Stimulated activated CD8-positive, alpha-beta memory T cell treated with anti-CD3 and anti-CD28 coated beads, Interleukin-12 subunit alpha, Interleukin-12 subunit beta, amount 100 ng/mL, for 24 hours (primary cell): Measurements from ENCODE around the gene MT1G.
A peak's percentile ranks its signal among the peaks of the same experiment; 100 is the strongest.
"Not testable (repeated sequence)": the region's sequence is repeated elsewhere in the genome, so short reads cannot be mapped to it uniquely, and the experiment has no call there.

Experiments used
- DNase-seq: peaks from one replicate; pipeline ENCODE4 v3.0.0-alpha.2; 2020; ENCODE audit errors: extremely low read depth

Gene MT1G

GRCh38 chr16:56684926-56685590 is 17.2 kb upstream of the MT1G start:
- no peak for DNase-seq

GRCh38 chr16:56684256-56684925 is 16.5 kb upstream of the MT1G start:
- no peak for DNase-seq

GRCh38 chr16:56683424-56684172 is 15.7 kb upstream of the MT1G start:
- DNase-seq: no peak

DNA sequence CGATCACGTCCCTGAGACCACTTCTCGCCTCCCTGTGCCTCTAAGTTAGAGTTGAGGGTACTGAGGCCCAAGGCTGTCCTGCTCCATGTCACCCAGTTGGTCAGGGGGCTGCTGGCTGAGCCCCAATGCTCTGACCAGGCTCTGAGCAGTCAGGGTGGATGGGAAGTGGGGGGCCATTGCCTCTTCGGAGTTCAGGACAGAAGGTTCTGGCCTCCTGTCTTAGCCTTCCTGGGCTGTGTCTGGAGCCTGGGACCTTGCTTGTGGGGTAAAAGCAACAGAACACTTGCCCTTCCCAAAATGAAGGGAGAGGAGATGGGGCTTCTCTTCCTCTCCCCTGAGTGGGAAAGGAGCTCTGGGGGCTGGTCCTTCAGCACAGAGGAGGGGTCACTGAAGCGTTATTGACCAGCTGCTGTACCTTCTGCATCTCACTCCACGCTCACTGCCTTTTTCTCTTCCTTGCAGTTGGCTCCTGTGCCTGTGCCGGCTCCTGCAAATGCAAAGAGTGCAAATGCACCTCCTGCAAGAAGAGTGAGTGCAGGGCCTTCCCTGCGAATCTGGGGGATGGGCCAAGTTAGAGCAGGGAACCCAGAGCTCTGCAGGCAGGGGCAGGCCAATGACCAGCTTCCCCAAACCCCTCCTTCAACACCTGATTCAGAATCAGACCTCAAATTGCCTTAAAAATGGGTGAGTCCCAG is 15.0 kb upstream of the MT1G start:
- no peak for DNase-seq

DNA sequence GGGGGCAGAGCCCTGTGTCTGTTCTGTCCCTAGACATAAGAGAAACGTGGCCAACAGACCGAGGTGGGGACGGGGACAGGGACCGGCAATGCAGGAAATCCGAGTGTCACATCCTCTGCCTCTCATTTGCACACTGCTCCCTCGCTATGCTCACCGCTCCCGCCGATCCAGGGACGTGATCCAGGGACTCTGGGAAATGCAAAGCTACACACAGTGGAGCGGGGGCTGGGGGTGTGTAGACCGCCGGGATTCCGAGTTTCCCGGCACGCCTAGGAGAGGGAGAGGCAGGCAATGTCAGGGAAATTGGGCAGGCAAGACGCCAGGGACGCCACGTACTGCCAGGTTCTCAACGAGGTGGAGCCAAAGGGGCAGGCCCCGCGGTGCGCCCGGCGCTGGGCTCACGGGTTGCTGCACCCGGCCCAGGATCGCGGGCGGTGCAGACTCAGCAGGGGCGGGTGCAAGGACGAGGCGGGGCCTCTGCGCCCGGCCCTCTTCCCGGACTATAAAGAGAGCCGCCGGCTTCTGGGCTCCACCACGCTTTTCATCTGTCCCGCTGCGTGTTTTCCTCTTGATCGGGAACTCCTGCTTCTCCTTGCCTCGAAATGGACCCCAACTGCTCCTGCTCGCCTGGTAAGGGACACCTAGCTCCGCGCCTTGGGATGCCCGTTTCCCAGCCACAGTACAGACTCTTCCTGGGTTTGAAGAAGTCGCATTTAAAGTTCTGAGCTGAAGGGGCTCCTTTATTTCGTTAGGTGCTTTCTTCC is 14.3 kb upstream of the MT1G start, which contains the start of gene MT1X:
TSS of gene MT1X (plus strand) at position 532 of the 764 bp plus-strand sequence. CDS start at position 603, 71 bp downstream.
- DNase-seq: peak; percentile 79

DNA sequence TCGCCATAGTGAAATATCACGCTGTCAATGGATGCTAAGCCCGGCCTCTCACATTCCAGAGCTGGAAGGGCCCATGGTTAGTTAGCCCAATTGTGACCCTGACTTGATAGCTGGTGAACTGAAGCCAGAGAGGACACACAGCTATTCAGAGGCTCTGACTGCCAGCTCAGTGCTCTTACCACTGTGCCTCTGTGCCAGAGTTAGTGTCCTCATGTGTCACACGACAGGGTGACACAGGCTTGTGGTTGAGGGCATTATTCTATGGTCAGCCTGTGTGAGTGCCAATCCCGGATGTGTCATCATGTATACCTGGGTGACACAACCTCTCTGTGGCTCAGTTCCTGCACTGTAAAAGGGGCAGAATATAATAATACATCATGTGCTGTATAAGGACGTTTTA is 12.0 kb upstream of the MT1G start:
- DNase-seq: no peak

- DNase-seq: no peak
These were observed 11.3 kb upstream of the MT1G start for GRCh38 chr16:56679078-56679730.

DNA sequence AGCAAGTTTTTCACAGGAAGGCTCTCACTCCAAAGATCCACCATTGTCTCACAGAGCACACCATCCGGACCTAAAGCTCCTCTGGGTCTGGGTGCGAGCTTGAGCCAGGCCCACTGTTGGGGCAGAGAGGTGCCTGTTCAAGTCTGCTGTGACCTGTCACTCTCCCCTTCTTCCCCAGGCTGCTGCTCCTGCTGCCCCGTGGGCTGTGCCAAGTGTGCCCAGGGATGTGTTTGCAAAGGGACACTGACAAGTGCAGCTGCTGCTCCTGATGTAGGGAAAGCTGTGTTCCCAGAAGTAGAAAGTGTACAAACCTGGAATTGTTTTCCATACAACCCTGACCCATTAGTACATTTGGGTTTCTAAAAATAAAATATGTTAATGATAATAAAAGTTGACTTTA is 9.6 kb upstream of the MT1G start:
- no peak for DNase-seq

DNA sequence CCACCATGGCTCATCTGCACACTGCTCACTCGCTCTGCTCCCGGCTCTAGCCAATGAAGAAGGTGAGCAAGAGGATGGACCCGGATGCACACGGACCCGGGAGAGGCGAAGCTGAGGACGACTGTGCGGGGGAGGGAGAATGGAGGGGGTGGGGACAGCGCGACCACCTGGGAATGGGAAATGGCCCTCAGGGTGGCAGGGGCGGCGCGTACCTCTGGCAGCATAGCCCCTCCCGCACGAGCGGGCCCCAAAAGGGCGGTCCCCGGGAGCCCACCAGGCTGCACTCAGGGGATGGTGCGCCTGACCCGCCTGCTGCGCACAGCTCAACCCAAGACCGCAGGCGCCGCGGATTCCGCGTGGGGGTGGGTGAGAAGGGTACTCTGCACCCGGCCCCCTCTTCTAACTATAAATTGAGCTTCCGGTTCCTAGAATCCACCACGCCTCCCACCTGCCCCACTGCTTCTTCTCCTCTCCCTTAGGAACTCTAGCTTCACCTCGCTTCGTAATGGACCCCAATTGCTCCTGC is 7.9 kb upstream of the MT1G start:
- no peak for DNase-seq

DNA sequence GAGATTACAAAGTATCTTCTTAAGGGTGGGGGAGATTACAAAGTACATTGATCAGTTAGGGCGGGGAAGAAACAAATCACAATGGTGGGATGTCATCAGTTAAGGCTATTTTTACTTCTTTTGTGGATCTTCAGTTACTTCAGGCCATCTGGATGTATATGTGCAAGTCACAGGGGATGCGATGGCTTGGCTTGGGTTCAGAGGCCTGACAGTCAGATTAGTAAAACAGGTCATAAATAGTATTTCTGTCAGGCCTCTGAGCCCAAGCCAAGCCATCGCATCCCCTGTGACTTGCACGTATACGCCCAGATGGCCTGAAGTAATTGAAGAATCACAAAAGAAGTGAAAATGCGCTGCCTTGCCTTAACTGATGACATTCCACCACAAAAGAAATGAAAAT is 6.7 kb upstream of the MT1G start:
- not testable (repeated sequence) for DNase-seq

GRCh38 chr16:56673921-56674320 is 6.1 kb upstream of the MT1G start:
- DNase-seq: no peak

DNA sequence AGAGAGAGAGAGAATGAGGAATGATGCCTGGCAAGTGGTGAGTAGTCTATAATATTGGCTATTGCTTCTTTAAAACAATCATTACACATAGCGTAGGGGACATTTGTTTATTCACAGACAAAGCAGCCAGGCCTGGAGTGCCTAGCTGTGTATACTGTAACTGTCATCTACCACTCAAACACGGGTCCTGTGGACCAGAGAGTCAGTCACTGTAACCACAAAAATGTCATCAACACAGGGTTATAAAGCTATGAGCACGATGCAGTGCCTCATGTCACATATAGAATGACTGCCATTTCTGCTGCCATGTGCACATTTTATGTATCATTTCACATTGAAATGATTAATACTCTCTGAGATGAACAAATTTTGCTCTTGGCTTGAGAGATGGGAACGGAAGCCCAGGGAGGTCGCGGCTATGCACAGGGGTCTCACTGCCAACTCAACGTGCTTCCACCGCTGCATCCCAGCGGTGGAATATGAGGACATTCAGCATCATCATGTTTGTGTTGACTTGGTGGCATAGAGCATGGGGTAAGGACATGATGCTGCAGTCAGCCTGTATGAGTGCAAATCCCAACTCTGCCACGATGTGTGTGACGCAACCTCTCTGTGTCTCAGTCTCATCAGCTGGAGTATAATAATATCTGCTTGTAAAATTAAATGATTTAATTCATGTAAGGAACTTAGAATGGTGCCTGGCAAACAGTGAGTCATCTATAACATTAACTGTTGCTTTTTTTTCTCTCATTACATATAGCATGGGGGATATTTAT is 5.1 kb upstream of the MT1G start:
- DNase-seq: no peak

- DNase-seq: not testable (repeated sequence)
These were observed 4.3 kb upstream of the MT1G start for GRCh38 chr16:56672171-56672570.

DNA sequence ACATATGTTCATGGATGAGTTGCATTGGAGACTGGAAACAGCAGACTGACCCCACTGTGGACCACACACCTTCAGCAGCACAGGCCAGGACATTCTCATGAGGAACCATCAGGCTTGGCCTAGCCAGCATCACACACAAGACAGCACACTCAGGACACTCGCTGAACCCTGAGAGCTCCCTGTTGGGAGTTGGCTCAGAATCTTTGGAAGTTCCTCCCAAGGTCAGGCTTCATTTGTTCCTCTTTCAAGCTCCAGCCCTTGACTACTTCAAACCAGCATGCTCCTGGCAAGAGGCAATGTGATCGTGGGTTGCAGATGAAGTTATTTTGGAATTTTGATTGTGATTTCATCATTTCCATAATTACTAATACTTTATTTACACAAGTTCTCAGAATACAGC is 3.8 kb upstream of the MT1G start:
- DNase-seq: not testable (repeated sequence)

DNA sequence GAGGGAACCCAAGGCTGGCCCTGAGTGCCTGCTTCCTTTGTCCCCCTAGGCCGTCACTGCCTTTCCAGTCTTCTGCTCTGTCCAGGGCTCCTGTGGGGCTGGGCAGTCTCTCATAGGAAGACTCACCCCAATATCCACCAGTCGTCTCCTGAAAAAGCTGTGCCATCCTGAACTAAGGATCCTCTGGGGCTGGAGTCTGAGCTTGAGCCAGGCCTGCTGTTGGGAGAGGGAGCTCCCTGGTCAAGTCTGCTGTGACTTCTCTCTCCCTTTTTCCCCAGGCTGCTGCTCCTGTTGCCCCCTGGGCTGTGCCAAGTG is 2.7 kb upstream of the MT1G start:
- DNase-seq: no peak

DNA sequence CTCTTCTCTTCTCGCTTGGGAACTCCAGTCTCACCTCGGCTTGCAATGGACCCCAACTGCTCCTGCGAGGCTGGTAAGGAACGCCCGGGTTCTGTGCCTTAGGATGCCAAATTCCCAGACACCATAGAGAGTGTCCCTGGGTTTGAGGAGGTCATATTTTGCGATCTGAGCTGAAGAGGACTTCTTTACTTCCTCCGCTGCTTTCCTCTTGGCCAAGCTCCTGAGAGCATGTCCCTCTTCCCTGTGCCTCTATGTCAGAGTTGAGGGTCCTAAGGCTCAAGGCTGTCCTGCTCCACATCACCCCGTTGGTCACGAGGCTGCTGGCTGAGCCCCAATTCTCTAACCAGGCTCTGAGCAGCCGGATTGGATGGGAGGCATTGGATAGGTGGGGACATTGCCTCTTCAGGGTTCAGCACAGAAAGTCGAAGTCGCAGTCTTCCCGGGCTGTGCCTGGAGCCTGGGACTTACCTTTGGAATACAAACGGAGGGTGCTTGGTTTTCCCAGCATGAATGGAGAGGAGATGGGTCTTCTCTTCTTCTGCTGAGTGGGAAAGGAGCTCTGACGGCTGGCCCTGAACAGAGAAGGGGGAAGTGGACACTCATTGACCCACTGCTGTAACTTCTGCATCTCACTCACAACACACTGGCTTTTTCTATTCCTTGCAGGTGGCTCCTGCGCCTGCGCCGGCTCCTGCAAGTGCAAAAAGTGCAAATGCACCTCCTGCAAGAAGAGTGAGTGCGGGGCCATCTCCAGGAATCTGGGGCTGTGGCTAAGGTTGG is 2.2 kb upstream of the MT1G start:
- DNase-seq: no peak

- no peak for DNase-seq
These were observed 1.4 kb upstream of the MT1G start, which contains the start of gene MT1H for GRCh38 chr16:56669005-56669839. MT1H (plus strand) TSS chr16:56669814; CDS start chr16:56669885, 71 bp downstream.
